ENCODE measurements around the gene APMAP.
"Not testable (repeated sequence)": the region's sequence is repeated elsewhere in the genome, so short reads cannot be mapped to it uniquely, and the experiment has no call there.

Gene APMAP

GRCh38 chr20:24950128-24950835, 42.3 kb downstream of the APMAP start:
- no peak for DNase-seq

GRCh38 chr20:24949756-24950127, 42.8 kb downstream of the APMAP start:
- DNase-seq: no peak

GRCh38 chr20:24948939-24949679, 43.4 kb downstream of the APMAP start, which contains the start of gene CST7:
Gene CST7 (plus strand): TSS chr20:24949269. CDS start chr20:24949506, 237 bp downstream.
- DNase-seq: peak; percentile 80

GRCh38 chr20:24948396-24948938, 44.1 kb downstream of the APMAP start:
- not testable (repeated sequence) for DNase-seq

- not testable (repeated sequence) for DNase-seq
Measured at GRCh38 chr20:24946376-24946775, 46.2 kb downstream of the APMAP start.

GRCh38 chr20:24943731-24944130, 48.8 kb downstream of the APMAP start:
- DNase-seq: no peak

GRCh38 chr20:24943196-24943595, 49.4 kb downstream of the APMAP start:
- no peak for DNase-seq

GRCh38 chr20:24942679-24943078, 49.9 kb downstream of the APMAP start:
- DNase-seq: no peak

GRCh38 chr20:24939036-24939435, 53.5 kb downstream of the APMAP start:
- no peak for DNase-seq

GRCh38 chr20:24938498-24938897, 54.1 kb downstream of the APMAP start:
- DNase-seq: no peak

- no peak for DNase-seq
Measured at GRCh38 chr20:24937579-24937978, 55.0 kb downstream of the APMAP start.

GRCh38 chr20:24936526-24937407, 55.8 kb downstream of the APMAP start:
- DNase-seq: no peak

GRCh38 chr20:24935766-24936525, 56.6 kb downstream of the APMAP start:
- DNase-seq: peak; percentile 16

- no peak for DNase-seq
Measured at GRCh38 chr20:24935140-24935539, 57.4 kb downstream of the APMAP start.

- no peak for DNase-seq
Measured at GRCh38 chr20:24934716-24935115, 57.8 kb downstream of the APMAP start.

- no peak for DNase-seq
Measured at GRCh38 chr20:24934101-24934661, 58.4 kb downstream of the APMAP start.

GRCh38 chr20:24933266-24933908, 59.2 kb downstream of the APMAP start:
- DNase-seq: no peak

GRCh38 chr20:24931893-24932292, 60.7 kb downstream of the APMAP start:
- DNase-seq: not testable (repeated sequence)

- not testable (repeated sequence) for DNase-seq
Measured at GRCh38 chr20:24930724-24931688, 61.5 kb downstream of the APMAP start.

All from inflammatory macrophage treated with lipopolysaccharide for 4 hours (primary cell).